UCSD-AML1 (cell line): ENCODE results near the gene PEX26.
"Not testable (repeated sequence)": the region's sequence is repeated elsewhere in the genome, so short reads cannot be mapped to it uniquely, and the experiment has no call there.

Experiments used
- DNase-seq: peaks from one replicate; lab custom pipeline; 2025; ENCODE audit not compliant: unreplicated experiment; lab: John Stamatoyannopoulos, UW

Gene PEX26

GRCh38 chr22:18070556-18071306 is 7.1 kb upstream of the PEX26 start:
- DNase-seq = no peak

GRCh38 chr22:18071307-18071967 is 6.4 kb upstream of the PEX26 start:
- not testable (repeated sequence) for DNase-seq

DNA sequence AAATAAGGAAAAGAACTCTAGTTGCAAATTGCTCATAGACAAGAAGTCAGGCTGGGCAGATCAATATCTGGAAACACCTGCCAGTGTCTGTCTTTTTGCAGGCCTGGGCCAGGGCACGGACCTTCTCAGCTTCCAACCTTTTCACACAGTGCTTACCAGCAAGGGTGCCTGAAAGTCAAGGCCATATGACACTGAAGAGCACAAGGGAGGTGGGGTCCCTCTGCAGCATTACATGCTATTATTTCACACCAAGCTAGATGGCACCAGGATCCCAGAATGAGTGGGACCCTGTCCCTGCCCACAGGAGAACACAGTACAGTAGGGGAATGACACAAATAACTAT is 5.9 kb upstream of the PEX26 start:
- no peak for DNase-seq

GRCh38 chr22:18073467-18073866 is 4.3 kb upstream of the PEX26 start:
- no peak for DNase-seq

DNA sequence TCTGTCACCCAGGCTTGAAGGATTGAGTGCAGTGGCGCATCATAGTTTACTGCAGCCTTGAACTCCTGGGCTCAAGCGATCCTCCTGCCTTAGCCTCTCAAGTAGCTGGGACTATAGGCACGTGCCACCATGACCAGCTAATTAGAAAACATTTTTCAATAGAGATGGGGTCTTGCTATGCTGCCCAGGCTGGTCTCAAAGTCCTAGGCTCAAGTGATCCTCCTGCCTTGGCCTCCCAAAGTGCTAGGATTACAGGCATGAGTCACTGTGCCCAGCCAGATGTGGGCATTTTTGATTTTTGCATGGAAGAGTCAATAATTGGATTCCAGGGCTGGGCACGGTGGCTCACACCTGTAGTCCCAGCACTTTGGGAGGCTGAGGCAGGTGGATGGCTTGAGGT is 3.9 kb upstream of the PEX26 start:
- not testable (repeated sequence) for DNase-seq

DNA sequence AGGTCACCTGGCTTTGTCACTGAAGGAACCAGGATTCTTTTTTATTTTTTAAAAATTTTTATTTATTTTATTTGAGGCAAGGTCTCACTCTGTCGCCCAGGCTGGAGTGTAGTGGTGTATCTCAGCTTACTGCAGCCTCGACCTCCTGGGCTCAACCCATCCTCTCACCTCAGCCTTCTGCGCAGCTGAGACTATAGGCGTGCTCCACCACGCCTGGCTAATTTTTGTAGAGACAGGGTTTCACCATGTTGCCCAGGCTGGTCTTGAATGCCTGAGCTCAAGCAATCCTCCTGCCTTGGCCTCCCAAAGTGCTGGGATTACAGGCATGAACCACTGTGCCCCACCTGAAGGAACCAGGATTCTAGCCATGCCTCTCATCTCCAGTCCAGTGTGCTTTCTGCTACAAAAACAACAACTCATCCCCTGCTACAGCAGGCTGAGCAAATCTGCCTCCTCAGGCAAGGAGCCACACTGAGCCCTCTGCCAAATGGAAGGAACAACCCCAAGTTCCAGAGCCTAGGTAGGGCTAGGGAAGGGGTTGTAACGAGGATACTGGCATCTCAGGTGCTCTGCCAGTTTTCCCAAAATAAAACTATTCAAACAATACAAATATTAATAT is 2.6 kb upstream of the PEX26 start:
- no peak for DNase-seq

DNA sequence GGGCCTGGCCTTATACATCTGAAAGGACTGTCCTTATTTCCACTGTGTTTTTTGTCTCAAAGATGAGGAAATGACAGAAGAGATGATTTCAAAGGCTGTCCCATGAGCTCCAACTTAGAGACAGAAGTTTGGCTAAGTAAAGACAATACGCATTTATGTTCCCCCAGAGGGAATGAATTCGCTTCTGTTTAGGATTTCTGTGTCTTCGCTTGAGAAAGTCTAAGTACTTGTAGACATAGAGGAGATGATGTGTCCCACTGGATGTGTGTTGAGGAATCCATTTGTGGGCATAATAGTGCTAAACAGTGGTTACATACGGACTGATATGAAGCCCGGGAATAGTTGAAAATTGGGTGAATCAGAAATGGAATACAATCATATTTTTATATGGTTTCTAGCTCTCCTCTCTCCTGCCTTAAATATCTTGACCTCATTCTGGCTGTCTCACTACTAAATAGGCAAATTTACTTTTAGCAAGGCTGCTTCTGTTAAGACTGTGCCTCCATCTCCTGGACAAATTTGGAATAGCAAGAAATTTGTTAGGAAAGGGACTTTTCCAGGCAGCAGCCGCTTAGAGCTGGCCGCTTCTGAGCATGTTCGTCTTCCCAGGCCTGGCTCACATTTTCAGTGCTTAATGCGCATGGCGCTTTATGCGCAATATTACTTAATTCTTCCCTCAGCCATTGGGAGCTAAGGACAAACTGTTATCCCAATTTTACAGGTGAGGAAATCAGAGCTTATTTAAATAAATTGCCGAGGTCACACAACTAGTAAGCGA is 1.9 kb upstream of the PEX26 start:
- peak; percentile 42 for DNase-seq

GRCh38 chr22:18077087-18077638 is 627 bp upstream of the PEX26 start:
- DNase-seq = no peak

DNA sequence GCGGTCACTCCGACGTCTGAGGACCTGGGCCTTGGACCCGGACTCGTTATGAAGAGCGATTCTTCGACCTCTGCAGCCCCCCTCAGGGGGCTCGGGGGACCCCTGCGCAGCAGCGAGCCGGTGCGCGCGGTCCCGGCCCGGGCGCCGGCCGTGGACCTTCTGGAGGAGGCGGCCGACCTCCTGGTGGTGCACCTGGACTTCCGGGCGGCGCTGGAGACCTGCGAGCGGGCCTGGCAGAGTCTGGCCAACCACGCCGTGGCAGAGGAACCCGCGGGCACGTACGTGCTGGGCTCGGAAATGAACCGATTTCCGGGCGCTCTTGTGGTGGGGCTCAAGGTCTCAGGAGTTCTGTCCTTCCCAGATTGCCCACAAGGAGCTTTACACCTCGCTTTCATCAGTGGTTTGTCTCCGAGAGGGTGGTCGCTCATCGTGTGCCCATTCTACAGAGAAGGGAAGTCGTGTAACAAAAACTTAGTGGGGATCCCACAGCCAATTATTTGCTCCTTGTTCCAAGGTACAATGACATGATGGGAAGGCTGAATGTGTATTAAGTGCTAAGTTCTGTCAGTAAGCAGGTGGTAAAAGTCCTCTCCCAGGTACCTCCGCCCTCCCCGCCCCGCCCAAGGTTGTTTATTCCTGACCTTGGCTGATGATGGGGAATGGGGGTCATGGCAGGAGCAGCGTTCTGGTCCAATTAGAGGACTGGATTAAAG is 695 bp downstream of the PEX26 start:
- peak; percentile 51 for DNase-seq

GRCh38 chr22:18079706-18080233 is 2.0 kb downstream of the PEX26 start:
- DNase-seq = no peak

DNA sequence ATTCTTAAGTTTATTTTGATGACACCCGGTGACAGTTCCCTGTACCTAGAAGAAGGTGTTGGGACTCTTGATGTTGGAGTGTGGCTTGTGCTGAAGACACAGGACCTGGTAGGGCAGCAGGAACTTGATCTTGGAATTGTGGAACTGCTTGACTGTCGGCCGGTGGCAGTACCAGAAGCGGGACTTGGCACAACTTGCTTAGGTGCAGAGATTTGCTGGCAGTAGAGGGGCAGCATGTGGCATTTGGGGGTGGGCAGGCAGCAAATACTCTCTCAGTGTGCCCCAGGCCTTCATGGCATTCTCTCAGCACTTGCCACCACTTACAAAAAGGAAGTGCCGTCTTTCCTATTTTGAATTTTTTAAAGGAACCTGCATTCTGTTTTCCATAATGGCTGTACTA is 3.6 kb downstream of the PEX26 start:
- no peak for DNase-seq

GRCh38 chr22:18082467-18082866 is 4.7 kb downstream of the PEX26 start:
- no peak for DNase-seq

DNA sequence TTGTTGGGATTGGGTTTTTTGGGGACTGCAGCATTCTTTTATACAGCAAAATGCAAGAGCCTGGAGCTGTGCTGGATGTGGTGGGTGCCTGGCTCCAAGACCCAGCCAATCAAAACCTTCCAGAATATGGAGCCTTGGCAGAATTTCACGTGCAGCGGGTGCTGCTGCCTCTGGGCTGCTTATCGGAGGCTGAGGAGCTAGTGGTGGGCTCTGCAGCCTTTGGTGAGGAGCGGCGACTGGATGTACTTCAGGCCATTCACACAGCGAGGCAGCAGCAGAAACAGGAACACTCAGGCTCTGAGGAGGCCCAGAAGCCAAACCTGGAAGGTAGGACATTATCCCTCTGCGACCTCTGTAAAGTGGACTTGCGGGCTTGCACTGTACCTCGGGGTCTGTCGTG is 5.6 kb downstream of the PEX26 start:
- no peak for DNase-seq

DNA sequence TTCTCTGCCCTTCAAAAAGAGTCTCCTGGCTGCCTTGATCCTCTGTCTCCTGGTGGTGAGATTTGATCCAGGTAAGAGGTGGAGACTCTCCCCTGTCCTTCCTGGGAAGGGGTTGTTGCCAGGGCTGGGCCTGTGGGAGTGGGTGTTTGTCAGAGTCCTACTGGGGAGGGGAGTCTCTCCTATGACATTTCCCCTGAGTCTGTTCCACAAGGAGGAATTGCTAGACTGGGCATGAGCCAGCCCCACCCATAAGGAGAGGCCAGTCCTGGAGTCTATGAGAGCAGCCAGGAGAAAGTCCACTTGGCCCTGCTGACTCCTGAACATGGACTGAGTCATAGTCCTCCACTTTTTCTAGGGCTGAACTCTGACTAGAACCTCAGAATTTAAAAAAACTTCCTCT is 7.4 kb downstream of the PEX26 start:
- no peak for DNase-seq

DNA sequence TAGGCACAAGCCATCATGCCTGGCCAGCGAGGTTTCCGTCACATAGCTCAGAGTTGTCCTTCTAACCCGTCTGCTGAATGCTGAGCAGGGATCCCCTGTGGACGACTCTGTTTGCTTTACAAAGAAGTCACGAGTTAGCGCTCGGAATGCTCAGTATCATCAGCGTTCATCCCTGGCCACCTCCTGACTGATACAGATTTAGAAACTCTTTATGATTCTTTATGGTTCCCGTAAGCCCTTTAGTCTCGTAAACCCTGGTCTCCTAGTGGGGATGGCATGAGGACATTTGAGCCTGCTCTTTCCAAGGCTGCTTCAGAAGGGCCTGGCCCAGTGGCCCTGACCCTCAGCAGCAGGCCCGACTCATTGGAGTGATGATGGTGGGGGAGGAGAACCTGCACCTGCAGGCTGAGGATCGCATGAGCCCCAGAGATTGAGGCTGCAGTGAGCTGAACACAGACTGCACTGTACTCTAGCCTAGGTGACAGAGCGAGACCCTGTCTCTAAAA is 9.6 kb downstream of the PEX26 start:
- DNase-seq = no peak

- DNase-seq = no peak
These were observed 11.2 kb downstream of the PEX26 start for GRCh38 chr22:18088825-18089568.

DNA sequence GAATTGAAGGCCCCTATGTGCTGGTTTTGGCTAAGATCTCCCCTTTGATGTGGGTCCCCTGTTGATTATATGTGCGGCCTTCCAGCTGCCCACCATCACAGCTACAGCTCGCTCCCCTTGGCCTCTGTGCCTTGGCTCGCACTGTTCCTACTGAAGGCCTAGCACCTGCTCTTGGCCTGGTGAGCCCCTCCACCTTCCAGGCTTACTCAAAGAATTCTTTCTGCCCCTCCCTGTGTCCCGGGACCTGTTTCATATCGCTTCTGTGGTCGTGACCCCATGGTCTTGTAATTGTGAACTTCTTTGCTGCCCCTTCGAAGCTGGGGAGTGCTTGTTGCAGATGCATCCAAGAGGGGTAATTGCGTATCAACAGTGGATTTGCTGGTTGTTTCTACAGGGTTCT is 12.5 kb downstream of the PEX26 start:
- no peak for DNase-seq

DNA sequence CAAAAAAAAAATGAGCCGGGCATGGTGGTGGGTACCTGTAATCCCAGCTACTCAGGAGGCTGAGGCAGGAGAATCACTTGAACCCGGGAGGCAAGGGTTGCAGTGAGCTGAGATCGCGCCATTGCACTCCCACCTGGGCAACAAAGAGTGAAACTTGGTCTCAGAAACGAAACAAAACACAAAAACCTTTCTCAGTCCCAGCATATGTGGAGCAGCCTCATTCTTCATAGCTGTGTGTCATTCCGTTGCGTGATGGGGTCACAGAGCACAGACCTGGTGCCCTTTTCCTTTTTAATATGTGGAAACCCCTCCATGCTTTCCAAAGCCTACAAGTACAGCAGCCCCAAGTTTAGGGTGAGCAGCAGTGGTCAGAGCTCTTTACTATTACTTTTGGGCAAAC is 13.7 kb downstream of the PEX26 start:
- DNase-seq = no peak

- no peak for DNase-seq
These were observed 14.2 kb downstream of the PEX26 start for GRCh38 chr22:18091916-18092526.
